Smooth muscle cell (in vitro differentiated cells): ENCODE results near the gene IFIT2. TPM values are rescaled to one million over a fixed set of nuclear protein-coding genes. Genes with fewer than 3 reads are reported as not detected.
"Not testable (repeated sequence)": the region's sequence is repeated elsewhere in the genome, so short reads cannot be mapped to it uniquely, and the experiment has no call there.

Experiments used
- DNase-seq: peaks from one replicate; lab custom pipeline; 2025; ENCODE audit not compliant: unreplicated experiment; lab: John Stamatoyannopoulos, UW
- H2AFZ ChIP-seq: fragments of 200-600 bp; sonication (generic); 2 replicates; pipeline ENCODE4 v1.6.0; 2016; ENCODE audit warnings: antibody characterized with exemption, low read depth, mild to moderate bottlenecking
- H3F3A ChIP-seq: fragments of 200-600 bp; sonication (generic); 2 replicates; pipeline ENCODE4 v1.6.0; 2017; ENCODE audit warnings: antibody characterized with exemption, low read depth
- H3K27ac ChIP-seq: fragments of 200-600 bp; sonication (generic); 2 replicates; pipeline ENCODE4 v1.5.1; 2016; ENCODE audit warnings: low read depth, mild to moderate bottlenecking
- H3K27me3 ChIP-seq: fragments of 200-600 bp; sonication (generic); 2 replicates; pipeline ENCODE4 v1.6.1; 2016; ENCODE audit warnings: low read depth, mild to moderate bottlenecking
- H3K36me3 ChIP-seq: fragments of 200-600 bp; sonication (generic); 2 replicates; pipeline ENCODE4 v1.5.1; 2016; ENCODE audit warnings: low read depth
- H3K4me1 ChIP-seq: fragments of 200-600 bp; sonication (generic); 2 replicates; pipeline ENCODE4 v1.5.1; 2016; ENCODE audit warnings: low read depth
- H3K4me2 ChIP-seq: fragments of 200-600 bp; sonication (generic); 2 replicates; pipeline ENCODE4 v1.6.0; 2016; ENCODE audit warnings: mild to moderate bottlenecking
- H3K4me3 ChIP-seq: fragments of 200-600 bp; sonication (generic); 2 replicates; pipeline ENCODE4 v1.5.1; 2016; ENCODE audit warnings: mild to moderate bottlenecking
- H3K79me2 ChIP-seq: fragments of 200-600 bp; sonication (generic); 2 replicates; pipeline ENCODE4 v1.6.0; 2016; ENCODE audit warnings: low read depth, mild to moderate bottlenecking
- H3K9ac ChIP-seq: fragments of 200-600 bp; sonication (generic); 2 replicates; pipeline ENCODE4 v1.6.0; 2016; ENCODE audit warnings: low read depth
- H3K9me3 ChIP-seq: fragments of 200-600 bp; sonication (generic); replicated peaks from 2 replicates; pipeline ENCODE4 v1.5.1; 2016; ENCODE audit warnings: low read depth
- H4K20me1 ChIP-seq: fragments of 200-600 bp; sonication (generic); 2 replicates; pipeline ENCODE4 v1.6.0; 2016; ENCODE audit warnings: low read depth
- WGBS: methylation state at CpG from one replicate; pipeline ENCODE4 v1.1.7; 2016; ENCODE audit warnings: low lambda C conversion rate; 5-methylcytosine and 5-hydroxymethylcytosine counted together
- polyA plus RNA-seq: library from polyadenylated mRNA; unstranded; fragments of >200 nt; fragmentation: Nextera tagmentation; extraction: Ambion mirVana; gene quantifications from 2 replicates; pipeline ENCODE4 v1.2.1, GENCODE V29; 2016
- total RNA-seq: library from RNA; depleted of rRNA; stranded (reverse); fragments of >200 nt; gene quantifications from 2 replicates; pipeline ENCODE4 v1.2.3, GENCODE V29; 2014
- TF ChIP-seq, protein P1 (sequence below): fragments of 200-600 bp; sonication (generic); IDR thresholded peaks from 2 replicates; pipeline ENCODE4 v1.5.1; 2017; ENCODE audit warnings: borderline replicate concordance, mild to moderate bottlenecking, antibody characterized with exemption; ENCODE audit not compliant: insufficient read depth, poor library complexity, severe bottlenecking

The IFIT2 gene
- total and polyA plus RNA-seq, 2 experiments from 2014 or later: 0.27 to 1.5 TPM

DNA sequence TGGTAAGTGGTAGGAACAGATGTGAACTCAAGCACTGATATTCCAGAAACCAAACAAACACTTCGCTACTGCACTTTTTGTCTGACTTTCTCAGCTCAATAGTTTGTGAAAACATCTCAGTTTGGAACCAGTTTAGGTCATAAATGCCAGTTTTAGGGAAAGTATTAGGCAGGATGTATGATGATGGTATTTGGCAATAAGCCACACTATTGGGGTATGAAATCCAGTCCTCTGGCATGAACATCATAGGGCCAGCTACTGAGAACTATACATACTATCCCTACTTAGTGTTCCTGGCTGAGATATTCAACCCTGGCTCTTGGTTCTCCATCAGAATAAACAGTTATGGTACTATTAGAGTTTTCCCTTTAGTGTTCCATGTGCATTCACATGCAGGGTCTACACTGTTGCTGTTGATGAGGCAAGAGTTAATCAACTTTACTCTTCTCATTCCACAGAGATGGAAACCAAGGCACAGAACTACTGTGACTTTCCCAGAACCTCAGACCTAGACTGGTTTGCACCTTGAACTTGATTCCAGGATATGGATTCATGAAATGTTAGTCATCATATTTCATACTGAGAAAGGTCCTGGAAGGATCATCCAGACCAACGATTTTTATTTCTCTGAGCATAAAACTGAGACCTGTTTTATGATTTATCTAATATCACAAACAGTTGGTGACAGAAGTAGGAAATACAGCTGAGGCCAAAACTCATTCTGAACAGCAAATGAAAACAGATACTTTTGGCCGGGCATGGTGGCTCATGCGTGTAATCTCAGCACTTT is 20.0 kb upstream of the IFIT2 start:
- Histone ChIP-seq H3K4me1 (peaks cover 17% of the 10 kb centered on the region), H3K4me2 (no peak overlapping the region)

DNA sequence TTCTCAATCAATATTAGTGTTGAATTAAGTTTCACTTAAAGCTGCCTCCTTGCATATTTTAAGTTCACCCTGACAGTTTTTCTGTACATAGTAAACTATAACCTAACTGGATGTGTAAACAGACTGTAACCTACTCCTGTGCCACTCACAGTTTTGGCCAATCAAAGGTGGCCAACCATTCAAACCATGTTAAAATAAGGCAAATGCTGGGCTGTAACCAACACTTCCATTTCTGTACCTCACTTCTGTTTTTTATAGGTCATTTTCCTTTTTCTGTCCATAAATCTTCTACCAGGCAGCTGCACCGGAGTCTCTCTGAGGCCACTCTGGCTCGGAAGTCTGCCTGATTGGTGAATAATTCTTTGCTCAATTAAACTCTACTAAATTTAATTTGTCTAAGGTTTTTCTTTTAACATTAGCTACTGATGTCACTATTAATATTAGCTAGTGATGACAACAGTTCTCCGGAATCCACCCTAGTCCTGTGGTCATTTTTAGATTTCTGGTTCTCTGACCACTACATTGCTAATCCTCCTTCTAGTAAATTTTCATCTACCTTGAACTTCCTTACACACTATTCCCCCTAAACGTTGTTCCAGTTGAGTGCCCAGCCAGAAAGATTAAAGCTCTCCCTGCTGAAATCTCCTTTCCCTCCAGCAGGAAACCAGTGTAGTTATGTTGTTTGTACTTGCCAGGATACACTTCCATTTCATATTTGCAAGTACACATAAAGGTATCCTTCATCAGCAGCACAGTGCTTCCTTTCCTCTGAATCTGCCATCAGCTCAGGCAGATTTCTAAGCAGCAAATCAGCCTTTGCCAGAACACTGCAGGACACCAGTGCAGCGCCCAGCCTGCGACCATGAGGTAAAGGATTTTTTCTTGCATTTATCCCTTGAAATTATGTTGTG is 18.6 kb upstream of the IFIT2 start:
- WGBS: 50% methylated on average over 6 of the region's 6 CpGs
- peak overlapping the region; percentile 74 for H3K9ac ChIP-seq
- peak overlapping the region; percentile 77 for H2AFZ ChIP-seq

More for the DNA sequence above, 20.0 kb upstream of the IFIT2 start:
- 91% methylated on average over 4 of the region's 4 CpGs for WGBS
- Histone ChIP-seq H3K27me3 (no peaks in the 10 kb centered on the region), H3K4me3 (no peak overlapping the region), H3K36me3 (no peaks in the 10 kb centered on the region), H3K9me3 (no peaks in the 10 kb centered on the region), H3K27ac (no peak overlapping the region), H4K20me1 (no peaks in the 10 kb centered on the region), H3K9ac (no peak overlapping the region), H2AFZ (no peak overlapping the region), H3K79me2 (no peaks in the 10 kb centered on the region), H3F3A (peaks cover 24% of the 10 kb centered on the region)
- no peak for DNase-seq
- TF ChIP-seq, protein P1, sequence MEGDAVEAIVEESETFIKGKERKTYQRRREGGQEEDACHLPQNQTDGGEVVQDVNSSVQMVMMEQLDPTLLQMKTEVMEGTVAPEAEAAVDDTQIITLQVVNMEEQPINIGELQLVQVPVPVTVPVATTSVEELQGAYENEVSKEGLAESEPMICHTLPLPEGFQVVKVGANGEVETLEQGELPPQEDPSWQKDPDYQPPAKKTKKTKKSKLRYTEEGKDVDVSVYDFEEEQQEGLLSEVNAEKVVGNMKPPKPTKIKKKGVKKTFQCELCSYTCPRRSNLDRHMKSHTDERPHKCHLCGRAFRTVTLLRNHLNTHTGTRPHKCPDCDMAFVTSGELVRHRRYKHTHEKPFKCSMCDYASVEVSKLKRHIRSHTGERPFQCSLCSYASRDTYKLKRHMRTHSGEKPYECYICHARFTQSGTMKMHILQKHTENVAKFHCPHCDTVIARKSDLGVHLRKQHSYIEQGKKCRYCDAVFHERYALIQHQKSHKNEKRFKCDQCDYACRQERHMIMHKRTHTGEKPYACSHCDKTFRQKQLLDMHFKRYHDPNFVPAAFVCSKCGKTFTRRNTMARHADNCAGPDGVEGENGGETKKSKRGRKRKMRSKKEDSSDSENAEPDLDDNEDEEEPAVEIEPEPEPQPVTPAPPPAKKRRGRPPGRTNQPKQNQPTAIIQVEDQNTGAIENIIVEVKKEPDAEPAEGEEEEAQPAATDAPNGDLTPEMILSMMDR: no peak

DNA sequence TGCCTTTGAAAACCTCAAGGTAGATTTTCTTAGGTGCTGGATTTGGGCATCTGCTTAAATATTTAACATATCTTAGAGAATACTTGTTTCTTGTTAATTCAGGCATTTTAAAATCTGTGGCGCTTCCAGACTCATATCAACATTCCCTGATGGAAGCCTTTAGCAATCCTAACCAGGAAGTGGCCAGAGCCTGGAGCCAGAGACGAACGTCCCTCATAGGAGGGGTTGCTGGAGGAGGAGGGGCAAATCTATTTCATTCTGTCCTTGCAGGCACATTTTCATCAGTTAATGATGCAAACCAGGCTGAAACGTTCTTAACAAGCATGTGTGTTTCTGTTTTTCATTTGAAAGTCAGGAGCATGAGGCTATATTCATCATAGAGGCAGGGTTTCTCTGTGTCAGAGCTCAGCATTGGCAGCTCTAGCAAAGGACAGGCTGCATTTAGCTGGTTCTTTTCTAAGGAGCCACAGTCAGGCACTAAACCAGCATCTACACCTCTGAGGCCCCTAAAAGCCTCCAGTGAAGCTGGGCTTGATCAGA is 17.8 kb upstream of the IFIT2 start:
- TF ChIP-seq, protein P1: no peak
- H3K27me3 ChIP-seq: no peaks in the 10 kb centered on the region
- H4K20me1 ChIP-seq: no peaks in the 10 kb centered on the region
- H3K27ac ChIP-seq: peak overlapping the region; percentile 89
- no peaks in the 10 kb centered on the region for H3K9me3 ChIP-seq
- peaks cover 18% of the 10 kb centered on the region for H3K4me1 ChIP-seq
- H2AFZ ChIP-seq: peak overlapping the region; percentile 77
- H3K79me2 ChIP-seq: no peaks in the 10 kb centered on the region
- peaks cover 15% of the 10 kb centered on the region for H3F3A ChIP-seq
- H3K4me2 ChIP-seq: peak overlapping the region; percentile 84
- peak overlapping the region; percentile 36 for H3K4me3 ChIP-seq
- DNase-seq: no peak
- WGBS: 2% methylated on average over 4 of the region's 4 CpGs
- no peaks in the 10 kb centered on the region for H3K36me3 ChIP-seq
- peak overlapping the region; percentile 74 for H3K9ac ChIP-seq

More for the DNA sequence above, 18.6 kb upstream of the IFIT2 start:
- TF ChIP-seq, protein P1: no peak
- peak overlapping the region; percentile 89 for H3K27ac ChIP-seq
- no peaks in the 10 kb centered on the region for H3K36me3 ChIP-seq
- no peaks in the 10 kb centered on the region for H4K20me1 ChIP-seq
- H3K4me3 ChIP-seq: peak overlapping the region; percentile 36
- H3K27me3 ChIP-seq: no peaks in the 10 kb centered on the region
- no peak for DNase-seq
- peak overlapping the region; percentile 84 for H3K4me2 ChIP-seq
- H3K79me2 ChIP-seq: no peaks in the 10 kb centered on the region
- H3K4me1 ChIP-seq: peaks cover 17% of the 10 kb centered on the region
- H3K9me3 ChIP-seq: no peaks in the 10 kb centered on the region
- H3F3A ChIP-seq: peaks cover 18% of the 10 kb centered on the region

DNA sequence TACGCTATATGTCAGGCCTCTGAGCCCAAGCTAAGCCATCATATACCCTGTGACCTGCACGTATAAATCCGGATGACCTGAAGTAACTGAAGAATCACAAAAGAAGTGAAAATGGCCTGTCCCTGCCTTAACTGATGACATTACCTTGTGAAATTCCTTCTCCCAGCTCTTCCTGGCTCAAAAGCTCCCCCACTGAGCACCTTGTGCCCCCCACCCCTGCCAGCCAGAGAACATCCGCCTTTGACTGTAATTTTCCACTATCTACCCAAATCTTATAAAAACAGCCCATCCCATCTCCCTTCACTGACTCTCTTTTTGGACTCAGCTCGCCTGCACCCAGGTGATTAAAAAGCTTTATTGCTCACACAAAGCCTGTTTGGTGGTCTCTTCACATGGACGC is 17.1 kb upstream of the IFIT2 start:
- Histone ChIP-seq H3K4me1 (peaks cover 25% of the 10 kb centered on the region), H3K27ac (peak overlapping the region; percentile 89), H3K4me2 (peak overlapping the region; percentile 84)
- H3K79me2 ChIP-seq, H3F3A ChIP-seq, H2AFZ ChIP-seq, H3K4me3 ChIP-seq, H3K9me3 ChIP-seq, H4K20me1 ChIP-seq, DNase-seq, H3K36me3 ChIP-seq, H3K9ac ChIP-seq, H3K27me3 ChIP-seq: not testable (repeated sequence)
- WGBS: 78% methylated on average over 6 of the region's 6 CpGs

DNA sequence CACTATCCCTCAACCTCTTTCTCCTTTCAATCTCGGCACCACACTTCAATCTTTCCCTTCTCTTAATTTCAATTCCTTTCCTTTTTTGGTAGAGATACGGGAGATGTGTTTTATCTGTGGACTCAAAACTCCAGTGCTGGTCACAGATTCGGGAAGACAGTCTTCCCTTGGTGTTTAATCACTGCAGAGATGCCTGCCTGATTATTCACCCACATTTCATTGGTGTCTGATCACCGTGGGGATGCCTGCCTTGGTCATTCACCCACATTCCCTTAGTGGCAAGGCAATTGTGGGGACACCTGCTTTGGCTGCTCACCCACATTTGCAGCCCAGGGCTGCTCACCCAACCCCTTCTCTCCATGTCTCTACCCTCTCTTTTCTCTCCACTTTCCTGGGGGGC is 16.5 kb upstream of the IFIT2 start:
- not testable (repeated sequence) for DNase-seq, H3K9ac ChIP-seq, H3K79me2 ChIP-seq, H3K36me3 ChIP-seq, H3K9me3 ChIP-seq, H3K4me3 ChIP-seq, H3K27ac ChIP-seq, H3F3A ChIP-seq, H4K20me1 ChIP-seq, H3K27me3 ChIP-seq, H2AFZ ChIP-seq
- WGBS: 36% methylated on average over 4 of the region's 4 CpGs
- Histone ChIP-seq H3K4me1 (peaks cover 30% of the 10 kb centered on the region), H3K4me2 (peak overlapping the region; percentile 40)
